HepG2 (cell line): Measurements from ENCODE around the gene MEX3A. TPM values are rescaled to one million over a fixed set of nuclear protein-coding genes. Genes with fewer than 3 reads are reported as not detected.

ENCODE experiments used
- EP300 ChIP-seq, 3 experiments: sonication (generic) in 1 of 3; formaldehyde crosslinking in 1 of 3; IDR thresholded peaks; 2 replicates each; pipeline versions ENCODE4 v1.5.1 to v1.6.1; 2011 to 2020; ENCODE audit warnings: low read depth in 2 of 3, low read length in 2 of 3, borderline replicate concordance in 1 of 3, improper control_type of control experiment in 1 of 3, mild to moderate bottlenecking in 1 of 3, missing genetic modification reagents in 1 of 3, moderate library complexity in 1 of 3
- HNRNPK ChIP-seq: fragments of 200-400 bp; formaldehyde crosslinking; IDR thresholded peaks from 2 replicates; pipeline ENCODE4 v1.6.1; 2018; ENCODE audit warnings: low read length, low read depth, moderate library complexity, mild to moderate bottlenecking; ENCODE audit not compliant: poor library complexity, severe bottlenecking
- HOXA7 ChIP-seq: sonication (generic); formaldehyde crosslinking; IDR thresholded peaks from 2 replicates; pipeline ENCODE4 v1.8.1; 2022; ENCODE audit warnings: mild to moderate bottlenecking, missing genetic modification reagents, moderate library complexity
- KAT2B ChIP-seq: fragments of 150-350 bp; IDR thresholded peaks from 2 replicates; pipeline ENCODE4 v1.6.1; 2014; ENCODE audit warnings: low read depth, low read length, borderline replicate concordance
- KDM3A ChIP-seq: IDR thresholded peaks from 2 replicates; pipeline ENCODE4 v1.6.1; 2018; ENCODE audit warnings: low read depth, missing compliant biosample characterization
- MYNN ChIP-seq: sonication (generic); formaldehyde crosslinking; IDR thresholded peaks from 2 replicates; pipeline ENCODE4 v1.4.0; 2020; ENCODE audit warnings: mild to moderate bottlenecking, low read depth, missing genetic modification reagents
- NFE2 ChIP-seq: sonication (generic); formaldehyde crosslinking; IDR thresholded peaks from 2 replicates; pipeline ENCODE4 v1.4.0; 2020; ENCODE audit warnings: missing genetic modification reagents
- SPEN ChIP-seq: sonication (generic); formaldehyde crosslinking; IDR thresholded peaks from 2 replicates; pipeline ENCODE4 v1.5.1; 2020; ENCODE audit warnings: low read depth, mild to moderate bottlenecking, missing genetic modification reagents
- SYNCRIP ChIP-seq: fragments of 200-400 bp; formaldehyde crosslinking; IDR thresholded peaks from 2 replicates; pipeline ENCODE4 v1.6.1; 2018; ENCODE audit warnings: mild to moderate bottlenecking, low read depth, low read length; ENCODE audit not compliant: insufficient read depth
- TCF12 ChIP-seq, 2 experiments: fragments of 450-650 bp in 1 of 2; sonication (generic) in 1 of 2; formaldehyde crosslinking in 1 of 2; IDR thresholded peaks; 2 replicates each; pipeline versions ENCODE4 v1.6.1 to v1.8.0; 2017 to 2022; ENCODE audit warnings: antibody characterized with exemption in 1 of 2, mild to moderate bottlenecking in 1 of 2, missing genetic modification reagents in 1 of 2, moderate library complexity in 1 of 2
- TEF ChIP-seq: sonication (generic); formaldehyde crosslinking; IDR thresholded peaks from 2 replicates; pipeline ENCODE4 v1.5.0; 2020; ENCODE audit warnings: missing genetic modification reagents
- ZFY ChIP-seq: sonication (generic); formaldehyde crosslinking; IDR thresholded peaks from 2 replicates; pipeline ENCODE4 v1.4.0; 2020; ENCODE audit warnings: missing genetic modification reagents
- ZNF337 ChIP-seq: sonication (generic); formaldehyde crosslinking; IDR thresholded peaks from 2 replicates; pipeline ENCODE4 v1.5.1; 2020; ENCODE audit warnings: missing genetic modification reagents, low read depth, mild to moderate bottlenecking, borderline replicate concordance
- ZNF503 ChIP-seq: sonication (generic); formaldehyde crosslinking; IDR thresholded peaks from 2 replicates; pipeline ENCODE4 v1.4.0; 2020; ENCODE audit warnings: missing genetic modification reagents
- ZNF713 ChIP-seq: sonication (generic); formaldehyde crosslinking; IDR thresholded peaks from 2 replicates; pipeline ENCODE4 v1.4.0; 2020; ENCODE audit warnings: mild to moderate bottlenecking, missing genetic modification reagents
- ZNF782 ChIP-seq: sonication (generic); formaldehyde crosslinking; IDR thresholded peaks from 2 replicates; pipeline ENCODE4 v1.4.0; 2020; ENCODE audit warnings: missing genetic modification reagents, mild to moderate bottlenecking, borderline replicate concordance
- polyA plus RNA-seq, 8 experiments: library from polyadenylated mRNA; depleted of rRNA in 3 of 8; stranded (reverse) in 7 of 8; unstranded in 1 of 8; fragments of >200 nt; fragmentation: Illumina TruSeq in 4 of 8; extraction: Trizol in 4 of 8; gene quantifications; 2 replicates each; pipeline versions ENCODE4 v1.2.1 to v1.2.3, GENCODE V29; 2011 to 2016; ENCODE audit warnings: low read depth in 4 of 8, missing spikeins in 1 of 8, mixed read lengths in 1 of 8; ENCODE audit not compliant: insufficient read depth in 1 of 8
- total RNA-seq, 5 experiments: library from RNA; depleted of rRNA; stranded (reverse); fragments of >200 nt; fragmentation: Illumina TruSeq; extraction: Trizol; gene quantifications; 2 replicates each; pipeline ENCODE4 v1.2.3, GENCODE V29; 2016; ENCODE audit warnings: low read depth in 1 of 5
- TF ChIP-seq, protein P1 (sequence below): sonication (generic); formaldehyde crosslinking; IDR thresholded peaks from 2 replicates; pipeline ENCODE4 v1.5.0; 2020; ENCODE audit warnings: mild to moderate bottlenecking, missing genetic modification reagents, borderline replicate concordance

MEX3A gene
- total and polyA plus RNA-seq, 2 of the 13 experiments (the other 11 are each of a cell fraction or from before 2014, with no cell fraction given): 7.6 to 9.1 TPM

- TF ChIP-seq, protein P1, sequence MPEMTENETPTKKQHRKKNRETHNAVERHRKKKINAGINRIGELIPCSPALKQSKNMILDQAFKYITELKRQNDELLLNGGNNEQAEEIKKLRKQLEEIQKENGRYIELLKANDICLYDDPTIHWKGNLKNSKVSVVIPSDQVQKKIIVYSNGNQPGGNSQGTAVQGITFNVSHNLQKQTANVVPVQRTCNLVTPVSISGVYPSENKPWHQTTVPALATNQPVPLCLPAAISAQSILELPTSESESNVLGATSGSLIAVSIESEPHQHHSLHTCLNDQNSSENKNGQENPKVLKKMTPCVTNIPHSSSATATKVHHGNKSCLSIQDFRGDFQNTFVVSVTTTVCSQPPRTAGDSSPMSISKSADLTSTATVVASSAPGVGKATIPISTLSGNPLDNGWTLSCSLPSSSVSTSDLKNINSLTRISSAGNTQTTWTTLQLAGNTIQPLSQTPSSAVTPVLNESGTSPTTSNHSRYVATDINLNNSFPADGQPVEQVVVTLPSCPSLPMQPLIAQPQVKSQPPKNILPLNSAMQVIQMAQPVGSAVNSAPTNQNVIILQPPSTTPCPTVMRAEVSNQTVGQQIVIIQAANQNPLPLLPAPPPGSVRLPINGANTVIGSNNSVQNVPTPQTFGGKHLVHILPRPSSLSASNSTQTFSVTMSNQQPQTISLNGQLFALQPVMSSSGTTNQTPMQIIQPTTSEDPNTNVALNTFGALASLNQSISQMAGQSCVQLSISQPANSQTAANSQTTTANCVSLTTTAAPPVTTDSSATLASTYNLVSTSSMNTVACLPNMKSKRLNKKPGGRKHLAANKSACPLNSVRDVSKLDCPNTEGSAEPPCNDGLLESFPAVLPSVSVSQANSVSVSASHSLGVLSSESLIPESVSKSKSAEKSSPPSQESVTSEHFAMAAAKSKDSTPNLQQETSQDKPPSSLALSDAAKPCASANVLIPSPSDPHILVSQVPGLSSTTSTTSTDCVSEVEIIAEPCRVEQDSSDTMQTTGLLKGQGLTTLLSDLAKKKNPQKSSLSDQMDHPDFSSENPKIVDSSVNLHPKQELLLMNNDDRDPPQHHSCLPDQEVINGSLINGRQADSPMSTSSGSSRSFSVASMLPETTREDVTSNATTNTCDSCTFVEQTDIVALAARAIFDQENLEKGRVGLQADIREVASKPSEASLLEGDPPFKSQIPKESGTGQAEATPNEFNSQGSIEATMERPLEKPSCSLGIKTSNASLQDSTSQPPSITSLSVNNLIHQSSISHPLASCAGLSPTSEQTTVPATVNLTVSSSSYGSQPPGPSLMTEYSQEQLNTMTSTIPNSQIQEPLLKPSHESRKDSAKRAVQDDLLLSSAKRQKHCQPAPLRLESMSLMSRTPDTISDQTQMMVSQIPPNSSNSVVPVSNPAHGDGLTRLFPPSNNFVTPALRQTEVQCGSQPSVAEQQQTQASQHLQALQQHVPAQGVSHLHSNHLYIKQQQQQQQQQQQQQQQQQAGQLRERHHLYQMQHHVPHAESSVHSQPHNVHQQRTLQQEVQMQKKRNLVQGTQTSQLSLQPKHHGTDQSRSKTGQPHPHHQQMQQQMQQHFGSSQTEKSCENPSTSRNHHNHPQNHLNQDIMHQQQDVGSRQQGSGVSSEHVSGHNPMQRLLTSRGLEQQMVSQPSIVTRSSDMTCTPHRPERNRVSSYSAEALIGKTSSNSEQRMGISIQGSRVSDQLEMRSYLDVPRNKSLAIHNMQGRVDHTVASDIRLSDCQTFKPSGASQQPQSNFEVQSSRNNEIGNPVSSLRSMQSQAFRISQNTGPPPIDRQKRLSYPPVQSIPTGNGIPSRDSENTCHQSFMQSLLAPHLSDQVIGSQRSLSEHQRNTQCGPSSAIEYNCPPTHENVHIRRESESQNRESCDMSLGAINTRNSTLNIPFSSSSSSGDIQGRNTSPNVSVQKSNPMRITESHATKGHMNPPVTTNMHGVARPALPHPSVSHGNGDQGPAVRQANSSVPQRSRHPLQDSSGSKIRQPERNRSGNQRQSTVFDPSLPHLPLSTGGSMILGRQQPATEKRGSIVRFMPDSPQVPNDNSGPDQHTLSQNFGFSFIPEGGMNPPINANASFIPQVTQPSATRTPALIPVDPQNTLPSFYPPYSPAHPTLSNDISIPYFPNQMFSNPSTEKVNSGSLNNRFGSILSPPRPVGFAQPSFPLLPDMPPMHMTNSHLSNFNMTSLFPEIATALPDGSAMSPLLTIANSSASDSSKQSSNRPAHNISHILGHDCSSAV (CRISPR knock-in tag): no peak
- no peak for TF ChIP-seq KDM3A (CRISPR knock-in tag)
- TF ChIP-seq TEF (CRISPR knock-in tag): no peak
- no peak for TF ChIP-seq SYNCRIP
- no peak for TF ChIP-seq ZNF782 (CRISPR knock-in tag)
- no peak for TF ChIP-seq ZNF503 (CRISPR knock-in tag)
- no peak for TF ChIP-seq HNRNPK
- TF ChIP-seq TCF12 (IDR thresholded peaks at IDR 0.05): no peak
- TF ChIP-seq TCF12 (CRISPR knock-in tag; IDR thresholded peaks at IDR 0.05): no peak; the same call in 1 of the 2 replicates
- no peak for TF ChIP-seq HOXA7
- TF ChIP-seq NFE2 (CRISPR knock-in tag): no peak
- no peak; the same call in 1 of the 2 replicates for TF ChIP-seq SPEN (CRISPR knock-in tag)
- no peak for TF ChIP-seq EP300 (IDR thresholded peaks at IDR 0.05; ENCODE audit: low read depth in 2 of 2, low read length in 2 of 2)
- TF ChIP-seq EP300 (CRISPR knock-in tag; IDR thresholded peaks at IDR 0.05; ENCODE audit: borderline replicate concordance): no peak
- TF ChIP-seq ZFY (CRISPR knock-in tag): 0 out of 2 replicates have a peak, but pooled peaks have one; percentile 51
- TF ChIP-seq ZNF337 (CRISPR knock-in tag): no peak
- no peak for TF ChIP-seq MYNN (CRISPR knock-in tag)
- TF ChIP-seq ZNF713 (CRISPR knock-in tag): no peak
- no peak for TF ChIP-seq KAT2B
Measured at GRCh38 chr1:156114101-156114918, 32.0 kb upstream of the MEX3A start, which contains the start of gene LMNA (continued).
